Osteoblast (primary cell): ENCODE data around the gene NAV2. TPM values are rescaled to one million over a fixed set of nuclear protein-coding genes. Genes with fewer than 3 reads are reported as not detected.

Experiments
- DNase-seq: peaks from one replicate; pipeline ENCODE4 v3.0.0; 2011; ENCODE audit warnings: low spot score, mixed read lengths; ENCODE audit not compliant: insufficient read length; ENCODE audit errors: missing footprints
- H2AFZ ChIP-seq: 2 replicates; pipeline ENCODE4 v1.6.0; 2011; ENCODE audit warnings: mild to moderate bottlenecking, low read length
- H3K27ac ChIP-seq: 2 replicates; pipeline ENCODE4 v1.5.1; 2011; ENCODE audit warnings: mild to moderate bottlenecking, low read depth, low read length, moderate library complexity
- H3K27me3 ChIP-seq: 2 replicates; pipeline ENCODE4 v1.6.0; 2012; ENCODE audit warnings: mild to moderate bottlenecking, control low read depth, inconsistent platforms, low read length, moderate library complexity; ENCODE audit not compliant: insufficient read depth
- H3K36me3 ChIP-seq: 2 replicates; pipeline ENCODE4 v1.5.1; 2011; ENCODE audit warnings: mild to moderate bottlenecking, low read length, control low read depth, moderate library complexity; ENCODE audit not compliant: insufficient read depth
- H3K4me1 ChIP-seq: 2 replicates; pipeline ENCODE4 v1.5.1; 2011; ENCODE audit warnings: mild to moderate bottlenecking, low read length, control low read depth, moderate library complexity; ENCODE audit not compliant: insufficient read depth
- H3K4me2 ChIP-seq: 2 replicates; pipeline ENCODE4 v1.6.0; 2011; ENCODE audit warnings: mild to moderate bottlenecking, low read length; ENCODE audit not compliant: insufficient read depth
- H3K4me3 ChIP-seq: fragments of 200-600 bp; sonication (generic); 3 replicates; pipeline ENCODE4 v1.5.1; 2012; ENCODE audit warnings: mild to moderate bottlenecking, low read length, inconsistent platforms; ENCODE audit not compliant: insufficient read depth
- H3K79me2 ChIP-seq: 2 replicates; pipeline ENCODE4 v1.6.0; 2012; ENCODE audit warnings: mild to moderate bottlenecking, low read length, control low read depth, inconsistent platforms; ENCODE audit not compliant: insufficient read depth
- H3K9me3 ChIP-seq: 2 replicates; pipeline ENCODE4 v1.5.1; 2011; ENCODE audit warnings: low read depth, low read length, control low read depth
- H4K20me1 ChIP-seq: 2 replicates; pipeline ENCODE4 v1.6.0; 2012; ENCODE audit warnings: mild to moderate bottlenecking, low read length, control low read depth; ENCODE audit not compliant: insufficient read depth
- total RNA-seq: library from RNA; depleted of rRNA; stranded (reverse); fragments of >200 nt; gene quantifications from 2 replicates; pipeline ENCODE4 v1.2.3, GENCODE V29; 2012
- TF ChIP-seq, protein P1 (sequence below): IDR thresholded peaks from 2 replicates; pipeline ENCODE4 v1.5.1; 2011; ENCODE audit warnings: mild to moderate bottlenecking, low read depth, low read length, moderate library complexity; ENCODE audit errors: extremely low read depth

NAV2 gene
- total RNA-seq, 1 donor = 8.7 TPM

DNA sequence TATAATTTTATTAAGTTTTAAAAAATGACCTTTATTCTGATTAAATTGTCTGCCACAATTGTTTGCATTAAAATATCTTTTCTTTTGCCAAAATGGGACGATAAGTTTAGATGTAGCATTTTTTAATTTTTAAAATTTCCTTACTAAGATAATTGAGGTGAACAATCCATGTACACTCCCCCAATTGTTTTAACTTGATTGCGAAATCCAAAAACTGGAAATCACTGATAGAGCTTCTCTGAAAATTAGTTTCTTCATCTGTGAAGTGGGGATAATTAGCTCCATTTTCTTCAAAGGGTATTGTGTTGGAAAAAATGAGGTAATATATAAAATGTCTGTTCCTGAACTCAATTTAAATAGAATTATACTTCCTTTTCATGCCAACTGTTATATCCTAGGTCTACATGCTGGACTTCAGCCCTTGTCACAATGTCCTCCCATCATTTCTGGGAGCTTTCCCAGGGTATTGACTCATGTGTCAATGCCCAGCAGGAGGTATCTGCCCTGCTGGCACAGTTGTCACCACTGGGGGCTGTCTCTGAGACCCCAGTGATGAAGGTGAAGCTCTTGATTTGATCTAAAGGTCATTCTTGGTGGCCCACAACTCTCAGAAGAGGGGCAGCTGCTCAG lies 28.7 kb upstream of the NAV2 start:
- H3K9me3 ChIP-seq = no peaks in the 10 kb centered on the region
- H3K27ac ChIP-seq = no peak overlapping the region
- DNase-seq = no peak
- H3K36me3 ChIP-seq = no peaks in the 10 kb centered on the region
- H3K27me3 ChIP-seq = no peaks in the 10 kb centered on the region
- H3K4me2 ChIP-seq = no peak overlapping the region
- no peak overlapping the region for H3K4me3 ChIP-seq
- no peaks in the 10 kb centered on the region for H4K20me1 ChIP-seq
- no peak overlapping the region for H2AFZ ChIP-seq
- no peaks in the 10 kb centered on the region for H3K79me2 ChIP-seq
- peaks cover 24% of the 10 kb centered on the region for H3K4me1 ChIP-seq
- TF ChIP-seq, protein P1, sequence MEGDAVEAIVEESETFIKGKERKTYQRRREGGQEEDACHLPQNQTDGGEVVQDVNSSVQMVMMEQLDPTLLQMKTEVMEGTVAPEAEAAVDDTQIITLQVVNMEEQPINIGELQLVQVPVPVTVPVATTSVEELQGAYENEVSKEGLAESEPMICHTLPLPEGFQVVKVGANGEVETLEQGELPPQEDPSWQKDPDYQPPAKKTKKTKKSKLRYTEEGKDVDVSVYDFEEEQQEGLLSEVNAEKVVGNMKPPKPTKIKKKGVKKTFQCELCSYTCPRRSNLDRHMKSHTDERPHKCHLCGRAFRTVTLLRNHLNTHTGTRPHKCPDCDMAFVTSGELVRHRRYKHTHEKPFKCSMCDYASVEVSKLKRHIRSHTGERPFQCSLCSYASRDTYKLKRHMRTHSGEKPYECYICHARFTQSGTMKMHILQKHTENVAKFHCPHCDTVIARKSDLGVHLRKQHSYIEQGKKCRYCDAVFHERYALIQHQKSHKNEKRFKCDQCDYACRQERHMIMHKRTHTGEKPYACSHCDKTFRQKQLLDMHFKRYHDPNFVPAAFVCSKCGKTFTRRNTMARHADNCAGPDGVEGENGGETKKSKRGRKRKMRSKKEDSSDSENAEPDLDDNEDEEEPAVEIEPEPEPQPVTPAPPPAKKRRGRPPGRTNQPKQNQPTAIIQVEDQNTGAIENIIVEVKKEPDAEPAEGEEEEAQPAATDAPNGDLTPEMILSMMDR = no peak

DNA sequence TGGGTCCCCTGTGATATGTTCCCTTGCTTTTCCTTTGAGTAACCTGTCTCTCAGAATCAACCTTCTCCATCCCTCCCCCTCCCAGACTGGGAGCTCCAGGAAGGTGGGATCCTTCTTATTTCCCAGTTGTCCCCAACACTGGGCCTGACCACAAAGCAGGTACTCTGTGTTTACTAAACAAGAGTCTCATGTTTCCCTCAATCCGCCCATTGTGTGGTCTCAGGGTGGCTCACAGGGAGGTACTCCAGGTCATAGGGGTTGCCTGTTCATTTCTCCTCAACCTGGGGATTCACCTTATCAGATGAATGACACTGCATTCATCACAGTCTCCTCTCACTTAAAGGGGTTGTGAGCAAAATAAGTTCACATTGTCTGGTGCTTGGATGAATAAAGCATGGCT lies 26.4 kb upstream of the NAV2 start:
- H3K27ac ChIP-seq = no peak overlapping the region
- no peaks in the 10 kb centered on the region for H3K79me2 ChIP-seq
- no peaks in the 10 kb centered on the region for H3K36me3 ChIP-seq
- DNase-seq = no peak
- no peaks in the 10 kb centered on the region for H3K27me3 ChIP-seq
- TF ChIP-seq, protein P1 = no peak
- H4K20me1 ChIP-seq = no peaks in the 10 kb centered on the region
- peaks cover 7% of the 10 kb centered on the region for H3K4me1 ChIP-seq
- H2AFZ ChIP-seq = no peak overlapping the region
- H3K4me3 ChIP-seq = no peak overlapping the region
- H3K9me3 ChIP-seq = no peaks in the 10 kb centered on the region
- no peak overlapping the region for H3K4me2 ChIP-seq

DNA sequence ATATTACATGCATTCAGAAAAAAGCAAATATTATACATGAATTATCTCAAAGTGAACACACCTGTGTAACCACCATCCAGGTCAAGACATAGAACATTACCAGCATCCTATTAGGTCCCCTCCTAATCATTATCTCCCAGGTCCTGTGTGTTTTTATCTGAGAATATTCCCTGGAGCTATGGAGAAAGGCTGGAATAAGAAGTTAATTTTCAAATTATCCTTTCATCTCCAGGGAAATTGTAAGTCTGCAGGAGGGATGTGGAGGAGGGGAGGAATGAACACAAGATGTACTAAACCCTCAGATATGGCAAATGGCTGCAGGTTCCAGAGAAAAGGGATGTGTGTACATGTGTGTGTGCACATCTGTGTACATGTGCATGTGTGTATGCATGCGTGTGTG lies 25.2 kb upstream of the NAV2 start:
- H4K20me1 ChIP-seq = no peaks in the 10 kb centered on the region
- H3K27ac ChIP-seq = no peak overlapping the region
- TF ChIP-seq, protein P1 = no peak
- peaks cover 7% of the 10 kb centered on the region for H3K4me1 ChIP-seq
- no peaks in the 10 kb centered on the region for H3K79me2 ChIP-seq
- no peak overlapping the region for H2AFZ ChIP-seq
- H3K4me2 ChIP-seq = no peak overlapping the region
- DNase-seq = no peak
- no peak overlapping the region for H3K4me3 ChIP-seq
- H3K27me3 ChIP-seq = no peaks in the 10 kb centered on the region
- no peaks in the 10 kb centered on the region for H3K9me3 ChIP-seq
- no peaks in the 10 kb centered on the region for H3K36me3 ChIP-seq

DNA sequence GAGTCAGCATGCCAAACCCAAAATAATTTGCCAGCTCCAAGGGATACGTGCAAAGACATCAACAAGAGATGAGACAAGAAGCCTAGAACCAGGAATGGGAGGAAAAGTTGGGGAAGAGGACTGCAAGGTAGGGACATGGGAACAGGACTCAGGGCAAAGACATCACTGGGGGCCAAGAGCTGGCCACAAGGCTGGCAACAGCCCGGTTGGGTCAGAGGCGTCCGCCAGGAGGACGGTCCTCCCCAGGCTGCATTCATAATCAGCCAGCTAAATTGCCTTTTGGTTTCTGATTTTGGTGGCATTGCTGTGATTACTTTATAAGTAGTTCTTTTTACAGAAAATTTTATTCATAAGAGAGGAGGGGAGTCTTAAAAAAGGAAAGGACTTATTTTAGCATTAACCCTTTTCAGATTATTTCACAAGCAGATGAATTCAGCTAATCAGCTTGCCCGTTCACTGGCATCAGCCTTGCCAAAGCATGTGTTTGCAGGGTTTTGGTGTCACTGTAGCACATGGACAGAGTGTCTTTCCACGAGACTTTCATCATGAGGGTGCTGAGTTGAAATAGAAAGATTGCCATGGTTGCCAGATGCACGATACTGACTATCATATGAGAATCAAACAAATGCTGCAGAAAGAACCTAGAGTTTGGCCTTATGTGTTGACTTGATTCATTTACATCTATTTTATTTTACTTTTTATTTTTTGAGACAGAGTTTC lies 23.2 kb upstream of the NAV2 start:
- Histone ChIP-seq H3K4me2 (no peak overlapping the region), H2AFZ (no peak overlapping the region), H3K9me3 (no peaks in the 10 kb centered on the region), H3K27me3 (no peaks in the 10 kb centered on the region), H3K79me2 (no peaks in the 10 kb centered on the region), H4K20me1 (no peaks in the 10 kb centered on the region), H3K4me1 (no peaks in the 10 kb centered on the region), H3K36me3 (no peaks in the 10 kb centered on the region), H3K4me3 (no peak overlapping the region), H3K27ac (no peak overlapping the region)
- TF ChIP-seq, protein P1 = no peak
- DNase-seq = no peak
